ENCODE results near the gene CERKL. TPM values are rescaled to one million over a fixed set of nuclear protein-coding genes. Genes with fewer than 3 reads are reported as not detected.

The CERKL gene
- total RNA-seq, 1 donor from 2014 or later = not detected

DNA sequence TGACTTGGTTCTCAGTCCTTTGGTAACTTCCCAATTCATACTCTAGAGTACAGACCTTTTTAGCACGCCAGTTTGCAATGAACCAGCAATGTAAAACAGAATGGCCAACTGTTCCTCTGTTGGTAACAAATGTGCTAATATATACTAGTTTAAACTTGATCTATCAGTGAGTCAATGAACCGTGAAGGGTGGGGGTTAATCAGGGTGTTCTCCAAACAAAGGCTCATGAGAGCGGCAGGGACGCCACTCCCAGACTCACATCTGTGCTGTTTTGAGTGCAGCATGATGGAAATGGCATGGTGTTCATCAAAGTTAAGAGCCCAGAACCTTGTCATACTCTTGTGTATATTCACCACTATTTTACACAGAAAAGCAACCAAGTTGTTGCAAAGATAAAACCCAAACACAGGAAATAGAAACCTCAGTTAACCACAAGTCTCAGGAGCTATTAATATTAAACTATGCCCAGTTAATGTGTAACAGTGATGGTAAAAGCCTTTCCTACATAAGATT lies 70.3 kb downstream of the CERKL start:
- no peak overlapping the region for H3K4me3 ChIP-seq
- Mint-ChIP-seq H3K4me3 (no peak overlapping the region), H3K4me1 (peaks cover 17% of the 10 kb centered on the region), H3K9me3 (no peaks in the 10 kb centered on the region), H3K27ac (no peak overlapping the region), H3K36me3 (no peaks in the 10 kb centered on the region), H3K27me3 (ENCODE audit: insufficient read depth, low read depth) (no peaks in the 10 kb centered on the region)
- no peaks in the 10 kb centered on the region for H3K4me1 ChIP-seq
- no peaks in the 10 kb centered on the region for H3K9me3 ChIP-seq (ENCODE audit: low read depth)
- H3K27ac ChIP-seq = no peak overlapping the region
- no peak overlapping the region for H3K4me2 ChIP-seq
- peaks cover 3% of the 10 kb centered on the region for H3K27me3 ChIP-seq
- DNase-seq (ENCODE audit: low spot score) = peak; percentile 7
- H2AFZ ChIP-seq (replicated peaks) = no peak overlapping the region
- no peak overlapping the region for H3K9ac ChIP-seq
- H3K79me2 ChIP-seq (ENCODE audit: low read depth) = no peaks in the 10 kb centered on the region
- H4K20me1 ChIP-seq (ENCODE audit: low read depth) = no peaks in the 10 kb centered on the region
- H3K36me3 ChIP-seq = no peaks in the 10 kb centered on the region
- no peaks in the 10 kb centered on the region for H3F3A ChIP-seq (ENCODE audit: low read depth)
- TF ChIP-seq EZH2 (IDR thresholded peaks at IDR 0.05) (no peak), EZH2phosphoT487 (IDR thresholded peaks at IDR 0.05) (no peak)
- TF ChIP-seq, protein P1, sequence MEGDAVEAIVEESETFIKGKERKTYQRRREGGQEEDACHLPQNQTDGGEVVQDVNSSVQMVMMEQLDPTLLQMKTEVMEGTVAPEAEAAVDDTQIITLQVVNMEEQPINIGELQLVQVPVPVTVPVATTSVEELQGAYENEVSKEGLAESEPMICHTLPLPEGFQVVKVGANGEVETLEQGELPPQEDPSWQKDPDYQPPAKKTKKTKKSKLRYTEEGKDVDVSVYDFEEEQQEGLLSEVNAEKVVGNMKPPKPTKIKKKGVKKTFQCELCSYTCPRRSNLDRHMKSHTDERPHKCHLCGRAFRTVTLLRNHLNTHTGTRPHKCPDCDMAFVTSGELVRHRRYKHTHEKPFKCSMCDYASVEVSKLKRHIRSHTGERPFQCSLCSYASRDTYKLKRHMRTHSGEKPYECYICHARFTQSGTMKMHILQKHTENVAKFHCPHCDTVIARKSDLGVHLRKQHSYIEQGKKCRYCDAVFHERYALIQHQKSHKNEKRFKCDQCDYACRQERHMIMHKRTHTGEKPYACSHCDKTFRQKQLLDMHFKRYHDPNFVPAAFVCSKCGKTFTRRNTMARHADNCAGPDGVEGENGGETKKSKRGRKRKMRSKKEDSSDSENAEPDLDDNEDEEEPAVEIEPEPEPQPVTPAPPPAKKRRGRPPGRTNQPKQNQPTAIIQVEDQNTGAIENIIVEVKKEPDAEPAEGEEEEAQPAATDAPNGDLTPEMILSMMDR (IDR thresholded peaks at IDR 0.05) = no peak

DNA sequence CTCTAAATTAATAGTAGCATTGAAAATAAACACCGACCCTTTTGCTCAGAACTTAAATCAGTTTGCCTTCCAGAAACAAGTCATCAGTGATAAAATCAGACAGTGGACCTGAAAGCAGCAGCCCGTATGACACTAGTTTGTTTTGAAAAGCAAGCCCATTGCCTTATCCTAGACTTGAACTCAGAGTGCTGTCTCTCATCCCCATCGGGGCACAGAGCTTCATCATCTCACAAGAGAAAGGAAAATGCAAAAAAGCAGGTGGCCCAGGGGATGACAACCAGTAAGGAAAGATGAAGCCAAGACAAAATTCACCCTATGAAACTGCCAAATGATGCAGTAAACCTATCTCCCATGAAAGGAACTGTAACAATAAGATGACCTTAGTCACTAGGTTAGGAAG lies 71.2 kb downstream of the CERKL start:
- Mint-ChIP-seq H3K36me3 (no peaks in the 10 kb centered on the region), H3K4me3 (no peak overlapping the region), H3K27me3 (ENCODE audit: insufficient read depth, low read depth) (no peaks in the 10 kb centered on the region), H3K9me3 (no peaks in the 10 kb centered on the region), H3K27ac (peak overlapping the region; percentile 44), H3K4me1 (peaks cover 17% of the 10 kb centered on the region)
- TF ChIP-seq, protein P1 (IDR thresholded peaks at IDR 0.05) = no peak
- TF ChIP-seq EZH2phosphoT487 (IDR thresholded peaks at IDR 0.05) = no peak
- no peak for TF ChIP-seq EZH2 (IDR thresholded peaks at IDR 0.05)
- Histone ChIP-seq H3K9ac (no peak overlapping the region), H2AFZ (replicated peaks) (no peak overlapping the region), H3F3A (ENCODE audit: low read depth) (no peaks in the 10 kb centered on the region), H3K9me3 (ENCODE audit: low read depth) (no peaks in the 10 kb centered on the region), H3K27ac (no peak overlapping the region), H3K4me3 (no peak overlapping the region), H3K4me2 (no peak overlapping the region), H3K27me3 (peaks cover 7% of the 10 kb centered on the region), H4K20me1 (ENCODE audit: low read depth) (no peaks in the 10 kb centered on the region), H3K4me1 (no peaks in the 10 kb centered on the region), H3K36me3 (no peaks in the 10 kb centered on the region), H3K79me2 (ENCODE audit: low read depth) (no peaks in the 10 kb centered on the region)
- no peak for DNase-seq (ENCODE audit: low spot score)

DNA sequence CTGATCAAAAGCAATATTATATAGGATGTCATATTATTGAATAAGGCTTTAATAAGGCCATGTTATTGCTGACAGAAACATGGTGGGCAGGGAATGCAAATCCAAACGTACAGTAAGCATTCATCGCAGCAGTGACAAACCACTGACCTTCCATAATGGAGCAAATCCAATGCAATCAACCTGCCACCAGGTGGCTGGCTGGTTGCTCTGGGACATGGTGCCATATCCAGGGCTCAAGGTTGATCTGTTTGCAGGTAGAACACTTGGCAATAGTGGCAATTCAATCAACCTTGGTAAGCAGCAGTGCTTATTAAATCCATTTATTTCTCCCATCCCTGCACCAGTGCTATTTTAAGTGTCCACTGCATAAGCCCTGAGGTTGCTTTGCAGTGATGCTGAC lies 75.4 kb downstream of the CERKL start:
- Histone ChIP-seq H3K36me3 (no peaks in the 10 kb centered on the region), H4K20me1 (ENCODE audit: low read depth) (no peaks in the 10 kb centered on the region), H2AFZ (replicated peaks) (no peak overlapping the region), H3K27ac (no peak overlapping the region), H3K4me2 (no peak overlapping the region), H3K79me2 (ENCODE audit: low read depth) (no peaks in the 10 kb centered on the region), H3K4me1 (no peaks in the 10 kb centered on the region), H3K9me3 (ENCODE audit: low read depth) (no peaks in the 10 kb centered on the region), H3F3A (ENCODE audit: low read depth) (no peaks in the 10 kb centered on the region), H3K9ac (no peak overlapping the region), H3K4me3 (no peak overlapping the region), H3K27me3 (peaks cover 28% of the 10 kb centered on the region)
- H3K27me3 Mint-ChIP-seq (ENCODE audit: insufficient read depth, low read depth) = no peaks in the 10 kb centered on the region
- H3K36me3 Mint-ChIP-seq = no peaks in the 10 kb centered on the region
- no peak overlapping the region for H3K27ac Mint-ChIP-seq
- H3K4me3 Mint-ChIP-seq = no peak overlapping the region
- H3K9me3 Mint-ChIP-seq = no peaks in the 10 kb centered on the region
- H3K4me1 Mint-ChIP-seq = peaks cover 10% of the 10 kb centered on the region
- TF ChIP-seq EZH2phosphoT487 (IDR thresholded peaks at IDR 0.05) = no peak
- TF ChIP-seq, protein P1 (IDR thresholded peaks at IDR 0.05) = peak; percentile 51
- no peak for TF ChIP-seq EZH2 (IDR thresholded peaks at IDR 0.05)
- DNase-seq (ENCODE audit: low spot score) = peak; percentile 9
